Measurements from ENCODE around the gene CAT. TPM values are rescaled to one million over a fixed set of nuclear protein-coding genes. Genes with fewer than 3 reads are reported as not detected.

CAT gene
- total RNA-seq, 2 experiments from 2014 or later, result 35.0 to 37.7 TPM

DNA sequence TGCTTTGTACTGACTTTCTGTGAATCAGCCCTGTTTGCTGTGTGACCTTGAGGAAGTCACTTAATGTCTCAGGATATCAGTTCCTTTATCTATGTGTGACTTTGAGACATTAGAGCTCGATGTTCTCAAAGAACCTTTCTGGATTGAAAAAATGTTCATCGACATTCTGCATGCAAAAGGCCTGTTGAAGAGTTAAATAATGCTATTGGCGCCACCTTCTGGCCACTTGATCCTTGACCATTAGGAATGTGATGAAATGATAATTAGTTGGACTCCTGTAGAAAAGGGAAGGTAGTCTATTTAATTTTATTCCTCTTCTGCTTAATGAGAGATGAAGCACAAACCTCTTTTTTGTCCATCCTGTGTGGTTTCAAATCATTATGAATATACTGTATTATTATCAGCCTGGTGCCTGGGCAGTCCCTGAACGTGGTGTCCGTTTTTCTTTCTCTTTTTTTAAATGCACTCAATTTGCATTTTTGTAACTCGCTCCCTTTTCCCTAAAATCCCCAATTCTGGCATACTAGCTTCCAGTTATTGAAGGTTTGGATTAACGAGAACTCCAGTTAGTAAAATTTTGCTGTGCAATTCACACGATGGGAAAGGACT lies 54.2 kb downstream of the CAT start:
- ATAC-seq, result no peak
- Mint-ChIP-seq H3K9me3 (ENCODE audit: insufficient read depth) (no peaks in the 10 kb centered on the region), H3K4me3 (no peak overlapping the region), H3K27me3 (ENCODE audit: low read depth) (peaks cover 4% of the 10 kb centered on the region), H3K27ac (no peak overlapping the region), H3K4me1 (ENCODE audit: low read depth) (no peaks in the 10 kb centered on the region), H3K36me3 (ENCODE audit: low read depth) (no peaks in the 10 kb centered on the region)
- POLR2A ChIA-PET, result no interaction called here
- peak; percentile 58 for DNase-seq
- CTCF ChIA-PET, result interaction anchor here (0.8 to 2.0 kb wide), 17 partner anchors 12 to 495 kb away, joined by 3 to 13 read pairs (median 4); partner anchors contain the start of genes ABTB2 and CAT

DNA sequence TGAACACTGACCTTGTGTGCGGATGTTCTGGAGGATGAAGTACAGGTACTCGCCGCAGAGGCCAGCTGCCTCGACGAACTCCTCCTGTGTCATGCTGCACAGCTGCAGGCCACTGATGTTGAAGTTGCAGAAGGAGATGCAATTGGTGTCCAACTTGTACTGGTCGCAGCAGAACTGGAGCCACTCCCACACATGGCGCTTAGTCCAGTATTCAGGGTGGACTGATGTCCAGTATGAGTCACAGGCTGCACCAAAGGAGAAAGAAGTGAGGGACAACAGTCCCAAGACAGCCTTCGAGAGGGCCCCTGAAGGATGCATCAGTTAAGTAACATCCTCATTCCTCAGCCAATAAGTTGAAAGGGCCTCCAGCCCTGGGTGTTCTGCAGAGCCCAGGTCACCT lies 54.7 kb downstream of the CAT start:
- H3K4me1 Mint-ChIP-seq (ENCODE audit: low read depth), result no peaks in the 10 kb centered on the region
- H3K27ac Mint-ChIP-seq, result no peak overlapping the region
- ATAC-seq (no peak), DNase-seq (no peak)
- no peaks in the 10 kb centered on the region for H3K36me3 Mint-ChIP-seq (ENCODE audit: low read depth)
- no peaks in the 10 kb centered on the region for H3K9me3 Mint-ChIP-seq (ENCODE audit: insufficient read depth)
- H3K4me3 Mint-ChIP-seq, result no peak overlapping the region
- peaks cover 5% of the 10 kb centered on the region for H3K27me3 Mint-ChIP-seq (ENCODE audit: low read depth)
- POLR2A ChIA-PET, result no interaction called here
- CTCF ChIA-PET, result interaction anchor here (2.0 kb wide), 1 partner anchor 18 kb away, joined by 5 read pairs; no protein-coding TSS in a partner anchor

DNA sequence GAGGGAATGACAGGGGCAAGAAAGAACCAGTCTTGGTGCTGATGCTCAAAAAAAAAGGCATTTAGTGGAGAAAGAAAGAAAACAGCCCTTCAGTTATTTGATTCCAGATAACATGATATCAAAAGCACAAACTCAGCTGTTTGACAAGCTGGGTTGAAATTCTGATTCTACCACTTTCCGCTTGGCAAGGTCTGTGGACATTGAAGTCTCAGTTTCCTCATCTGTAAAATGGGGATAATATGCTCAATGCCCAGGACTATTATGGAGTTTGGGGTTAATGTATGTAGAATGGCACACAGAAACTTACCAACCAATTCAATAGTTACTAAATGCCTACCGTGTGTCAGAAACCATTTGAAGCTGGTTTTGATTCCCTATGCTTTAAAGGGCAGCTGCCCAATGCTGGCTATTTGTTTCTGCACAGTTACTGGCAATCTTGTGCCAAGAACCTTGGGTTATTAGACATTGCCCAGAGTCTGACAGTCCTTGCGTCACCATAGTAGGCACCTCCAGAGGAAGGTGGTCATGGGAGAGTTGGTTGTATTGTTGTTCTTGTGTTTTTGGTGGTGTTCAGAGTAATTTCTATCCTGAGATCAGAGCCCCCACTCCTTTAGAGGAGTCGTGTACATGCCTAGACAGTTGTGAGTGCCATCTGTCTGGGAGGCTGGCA lies 55.3 kb downstream of the CAT start:
- Mint-ChIP-seq H3K27me3 (ENCODE audit: low read depth) (peaks cover 8% of the 10 kb centered on the region), H3K4me1 (ENCODE audit: low read depth) (no peaks in the 10 kb centered on the region), H3K36me3 (ENCODE audit: low read depth) (no peaks in the 10 kb centered on the region), H3K4me3 (no peak overlapping the region), H3K27ac (no peak overlapping the region), H3K9me3 (ENCODE audit: insufficient read depth) (no peaks in the 10 kb centered on the region)
- ChIA-PET CTCF (no interaction called here), POLR2A (interaction anchor here (0.7 kb wide), 1 partner anchor 329 kb away, joined by 6 read pairs; no protein-coding TSS in a partner anchor)
- no peak for ATAC-seq
- DNase-seq, result no peak

DNA sequence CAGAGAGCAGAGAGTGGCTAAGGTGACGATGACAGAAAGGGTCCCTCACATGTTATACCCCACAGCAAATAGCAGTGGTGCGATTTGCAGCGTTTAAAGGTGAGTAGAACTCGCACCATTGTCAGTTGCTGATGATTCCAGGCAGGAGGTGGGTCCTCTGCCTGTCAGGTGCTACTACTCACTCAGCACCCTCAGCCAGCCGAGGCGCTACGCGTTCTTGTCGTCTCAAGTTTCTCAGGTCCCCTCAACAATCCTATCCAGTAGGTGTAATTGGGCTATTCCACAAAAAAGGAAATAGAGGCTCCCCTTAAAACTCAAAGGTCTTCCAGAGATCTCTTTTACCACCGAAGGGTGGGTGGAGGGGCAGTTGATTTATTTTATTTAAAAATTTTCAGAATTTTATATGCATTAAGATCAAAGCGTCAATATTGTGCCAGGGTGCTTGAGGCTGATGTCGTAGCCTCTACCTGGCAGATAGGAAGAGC lies 56.5 kb downstream of the CAT start:
- H3K4me1 Mint-ChIP-seq (ENCODE audit: low read depth), result no peaks in the 10 kb centered on the region
- H3K27me3 Mint-ChIP-seq (ENCODE audit: low read depth), result peaks cover 13% of the 10 kb centered on the region
- ATAC-seq, result no peak
- no peak overlapping the region for H3K27ac Mint-ChIP-seq
- CTCF ChIA-PET, result no interaction called here
- DNase-seq, result no peak
- no peak overlapping the region for H3K4me3 Mint-ChIP-seq
- POLR2A ChIA-PET, result no interaction called here
- H3K36me3 Mint-ChIP-seq (ENCODE audit: low read depth), result no peaks in the 10 kb centered on the region
- no peaks in the 10 kb centered on the region for H3K9me3 Mint-ChIP-seq (ENCODE audit: insufficient read depth)

DNA sequence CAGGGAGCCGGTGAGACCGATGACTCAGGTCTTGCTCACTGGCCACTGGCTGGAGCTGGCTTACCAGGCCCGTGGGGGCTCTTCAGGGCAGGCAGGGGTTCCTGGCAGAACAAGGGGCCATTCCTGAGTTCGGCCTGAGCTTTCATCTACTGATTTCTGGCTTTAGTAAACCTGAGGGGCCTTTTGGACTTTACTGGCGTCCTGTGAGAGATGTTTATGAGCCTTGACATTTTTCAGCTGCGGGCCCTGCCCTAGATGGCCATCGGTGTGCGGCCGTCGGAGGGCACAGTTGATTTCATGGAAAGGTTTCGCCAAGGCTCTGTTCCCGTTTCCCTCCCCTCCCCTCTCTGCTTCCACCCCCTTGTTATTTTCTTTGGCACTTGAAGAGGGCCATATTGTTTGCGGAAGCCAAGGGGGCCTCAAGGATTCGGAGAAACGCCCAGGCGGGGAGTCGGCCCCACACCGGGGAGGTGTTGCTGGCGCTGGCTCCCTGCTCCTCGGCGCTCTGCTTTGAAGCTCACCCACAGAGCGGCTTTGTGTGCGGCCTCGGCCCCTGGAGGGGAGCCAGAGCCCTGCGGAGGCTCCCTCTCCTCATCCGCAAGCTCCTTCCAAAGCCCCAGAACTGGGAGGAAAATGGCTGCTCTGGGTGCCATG lies 57.1 kb downstream of the CAT start:
- no peaks in the 10 kb centered on the region for H3K4me1 Mint-ChIP-seq (ENCODE audit: low read depth)
- ATAC-seq (no peak), DNase-seq (no peak)
- CTCF ChIA-PET, result interaction anchor here (1.2 kb wide), 1 partner anchor 130 kb away, joined by 3 read pairs; no protein-coding TSS in a partner anchor
- POLR2A ChIA-PET, result no interaction called here
- H3K27ac Mint-ChIP-seq, result no peak overlapping the region
- H3K27me3 Mint-ChIP-seq (ENCODE audit: low read depth), result peaks cover 13% of the 10 kb centered on the region
- no peaks in the 10 kb centered on the region for H3K9me3 Mint-ChIP-seq (ENCODE audit: insufficient read depth)
- H3K4me3 Mint-ChIP-seq, result no peak overlapping the region
- no peaks in the 10 kb centered on the region for H3K36me3 Mint-ChIP-seq (ENCODE audit: low read depth)

DNA sequence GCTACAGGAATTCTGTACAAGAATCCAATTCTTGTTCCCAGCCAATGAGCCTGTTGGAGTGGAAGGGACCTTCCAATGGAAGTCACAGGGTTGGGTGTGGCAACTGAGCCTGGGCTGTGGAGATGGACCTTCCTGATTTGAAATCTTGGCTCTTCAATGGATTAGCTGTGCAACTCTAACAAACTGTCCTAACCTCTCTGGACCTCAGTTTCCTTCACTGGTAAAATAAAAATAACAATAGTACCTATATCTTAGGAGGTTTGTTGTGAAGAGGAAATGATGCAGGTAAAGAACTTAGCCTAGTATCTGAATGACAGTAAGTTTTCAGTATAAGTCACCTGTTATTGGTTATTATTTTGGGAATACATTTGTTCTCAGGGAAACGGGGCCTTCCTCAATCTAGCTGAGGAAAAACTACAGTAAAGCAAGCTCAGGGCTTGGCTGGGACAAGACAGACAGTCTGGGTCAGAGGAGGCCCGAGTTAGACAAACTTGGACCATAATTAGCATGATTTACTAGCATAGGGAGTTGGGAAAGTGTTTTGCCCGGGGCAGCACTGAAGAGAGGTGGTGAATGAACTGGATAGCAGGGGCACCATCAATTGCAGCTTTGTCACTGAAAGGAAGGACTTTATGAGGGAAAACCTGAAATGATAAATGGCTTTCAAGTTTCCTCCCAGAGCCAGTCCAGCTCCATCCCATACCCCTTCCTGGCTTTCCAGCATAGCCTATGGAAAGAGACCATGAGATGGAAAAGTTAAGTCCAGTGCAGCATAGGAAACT lies 61.2 kb downstream of the CAT start:
- Mint-ChIP-seq H3K4me1 (ENCODE audit: low read depth) (no peaks in the 10 kb centered on the region), H3K27ac (no peak overlapping the region), H3K4me3 (no peak overlapping the region), H3K36me3 (ENCODE audit: low read depth) (no peaks in the 10 kb centered on the region), H3K27me3 (ENCODE audit: low read depth) (peaks cover 11% of the 10 kb centered on the region), H3K9me3 (ENCODE audit: insufficient read depth) (no peaks in the 10 kb centered on the region)
- ATAC-seq (no peak), DNase-seq (no peak)
- ChIA-PET POLR2A (no interaction called here), CTCF (interaction anchor here (1.4 kb wide), 2 partner anchors 13 to 32 kb away, joined by 3 read pairs; no protein-coding TSS in a partner anchor)

DNA sequence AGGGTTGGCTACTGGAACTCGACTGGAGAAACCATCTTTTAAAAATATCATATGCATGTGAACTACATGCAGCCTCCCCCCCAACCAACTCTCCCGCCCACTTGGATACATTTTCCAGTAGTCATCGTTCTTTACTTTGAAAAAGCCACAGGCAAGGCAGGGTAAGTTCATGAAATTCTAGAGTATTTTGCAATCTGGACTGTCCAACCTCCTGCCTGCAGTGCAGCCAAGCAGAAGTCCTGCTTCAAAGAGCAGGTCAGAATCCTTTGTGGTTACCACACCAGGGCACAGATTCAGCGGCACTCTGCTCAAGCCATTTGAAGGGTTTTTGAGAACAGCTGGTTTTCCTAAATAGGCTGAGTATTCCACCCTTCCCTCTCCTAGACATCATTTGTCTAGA lies 62.8 kb downstream of the CAT start:
- CTCF ChIA-PET, result no interaction called here
- no peak overlapping the region for H3K27ac Mint-ChIP-seq
- no peaks in the 10 kb centered on the region for H3K36me3 Mint-ChIP-seq (ENCODE audit: low read depth)
- H3K4me3 Mint-ChIP-seq, result no peak overlapping the region
- H3K4me1 Mint-ChIP-seq (ENCODE audit: low read depth), result no peaks in the 10 kb centered on the region
- H3K9me3 Mint-ChIP-seq (ENCODE audit: insufficient read depth), result no peaks in the 10 kb centered on the region
- DNase-seq (no peak), ATAC-seq (no peak)
- peaks cover 11% of the 10 kb centered on the region for H3K27me3 Mint-ChIP-seq (ENCODE audit: low read depth)
- POLR2A ChIA-PET, result no interaction called here

DNA sequence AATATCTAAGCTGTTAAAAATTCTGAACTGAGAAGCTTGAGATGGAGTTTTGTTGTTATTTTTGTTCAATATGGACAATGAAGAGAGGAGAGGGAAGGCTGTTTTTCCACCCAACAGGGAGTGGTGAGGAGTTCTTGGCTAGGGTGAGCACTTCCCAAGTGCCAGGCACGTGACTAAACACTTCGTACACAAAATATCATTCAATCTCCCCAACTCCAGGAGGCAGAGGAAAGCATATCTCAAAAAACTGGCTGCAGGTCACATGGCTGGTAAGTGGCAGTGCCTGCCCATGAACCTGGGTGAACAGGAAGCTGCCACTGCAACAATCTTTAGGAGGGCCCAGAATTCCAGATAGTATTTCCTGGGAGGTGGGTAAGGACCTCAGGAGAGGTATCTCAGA lies 63.2 kb downstream of the CAT start:
- no peak overlapping the region for H3K4me3 Mint-ChIP-seq
- POLR2A ChIA-PET, result no interaction called here
- H3K27ac Mint-ChIP-seq, result no peak overlapping the region
- ATAC-seq (no peak), DNase-seq (no peak)
- CTCF ChIA-PET, result no interaction called here
- H3K36me3 Mint-ChIP-seq (ENCODE audit: low read depth), result no peaks in the 10 kb centered on the region
- H3K27me3 Mint-ChIP-seq (ENCODE audit: low read depth), result peaks cover 11% of the 10 kb centered on the region
- H3K4me1 Mint-ChIP-seq (ENCODE audit: low read depth), result no peaks in the 10 kb centered on the region
- no peaks in the 10 kb centered on the region for H3K9me3 Mint-ChIP-seq (ENCODE audit: insufficient read depth)

DNA sequence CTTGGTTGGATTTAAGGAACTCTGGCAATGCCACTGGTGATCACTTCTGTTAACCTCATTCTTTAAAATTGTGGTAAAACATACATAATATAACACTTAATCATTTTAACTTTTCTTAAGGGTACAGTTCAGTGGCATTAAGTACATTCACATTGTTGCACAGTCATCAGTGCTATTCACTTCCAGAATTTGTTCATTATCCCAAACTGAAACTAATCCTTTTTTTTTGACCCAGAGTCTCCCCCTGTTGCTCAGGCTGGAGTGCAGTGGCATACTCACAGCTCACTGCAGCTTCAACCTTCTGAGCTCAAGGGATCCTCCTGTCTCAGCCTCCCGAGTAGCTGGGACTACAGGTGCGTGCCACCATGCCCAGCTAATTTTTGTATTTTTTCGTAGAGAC lies 64.2 kb downstream of the CAT start:
- DNase-seq, result no peak
- Mint-ChIP-seq H3K27me3 (ENCODE audit: low read depth) (peaks cover 11% of the 10 kb centered on the region), H3K9me3 (ENCODE audit: insufficient read depth) (no peaks in the 10 kb centered on the region), H3K27ac (no peak overlapping the region), H3K36me3 (ENCODE audit: low read depth) (no peaks in the 10 kb centered on the region), H3K4me3 (no peak overlapping the region), H3K4me1 (ENCODE audit: low read depth) (no peaks in the 10 kb centered on the region)
- no peak for ATAC-seq
- ChIA-PET CTCF (no interaction called here), POLR2A (no interaction called here)

DNA sequence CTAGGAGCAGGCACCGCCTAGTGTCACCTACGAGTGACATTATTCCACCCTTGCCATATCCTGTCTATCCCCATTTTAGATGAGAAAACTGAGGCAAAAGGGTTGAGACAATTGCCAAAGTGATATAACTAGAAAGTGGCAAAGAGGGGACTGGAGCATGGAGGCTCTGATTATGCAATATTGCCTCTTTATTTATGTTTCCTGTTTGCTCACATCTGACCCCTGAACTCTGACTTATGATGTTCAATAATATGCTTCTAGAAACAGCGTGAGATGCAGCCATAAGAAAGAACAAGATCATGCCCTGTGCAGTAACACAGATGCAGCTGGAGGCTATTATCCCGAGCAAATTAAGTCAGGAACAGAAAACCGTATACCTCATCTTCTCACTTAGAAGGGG lies 67.1 kb downstream of the CAT start:
- no peak for ATAC-seq
- H3K36me3 Mint-ChIP-seq (ENCODE audit: low read depth), result no peaks in the 10 kb centered on the region
- no peak for DNase-seq
- no peaks in the 10 kb centered on the region for H3K9me3 Mint-ChIP-seq (ENCODE audit: insufficient read depth)
- ChIA-PET CTCF (interaction anchor here (1.2 kb wide), 1 partner anchor 13 kb away, joined by 3 read pairs; no protein-coding TSS in a partner anchor), POLR2A (no interaction called here)
- no peaks in the 10 kb centered on the region for H3K4me1 Mint-ChIP-seq (ENCODE audit: low read depth)
- H3K27me3 Mint-ChIP-seq (ENCODE audit: low read depth), result peaks cover 3% of the 10 kb centered on the region
- H3K4me3 Mint-ChIP-seq, result no peak overlapping the region
- H3K27ac Mint-ChIP-seq, result no peak overlapping the region

DNA sequence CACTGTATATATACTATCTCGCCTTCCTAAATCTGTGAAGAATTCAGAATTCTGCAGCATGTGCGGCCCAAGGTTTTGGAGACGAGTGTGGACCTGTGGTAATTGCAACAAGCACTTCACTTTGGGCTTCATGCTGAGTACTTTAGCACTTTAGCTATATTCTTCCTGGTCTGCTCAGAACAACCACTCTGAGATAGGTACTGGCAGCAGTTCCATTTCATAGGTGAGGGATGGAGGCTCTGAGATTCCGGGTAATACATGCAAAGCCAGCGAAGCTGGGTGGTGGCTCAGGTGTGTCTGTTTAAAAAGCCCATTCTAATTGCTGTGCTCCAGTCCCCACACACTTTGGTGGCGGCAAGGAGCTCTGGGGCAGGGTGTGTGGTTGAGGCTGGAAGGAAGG lies 68.4 kb downstream of the CAT start:
- no peaks in the 10 kb centered on the region for H3K4me1 Mint-ChIP-seq (ENCODE audit: low read depth)
- DNase-seq, result no peak
- ChIA-PET POLR2A (no interaction called here), CTCF (no interaction called here)
- no peak overlapping the region for H3K27ac Mint-ChIP-seq
- H3K36me3 Mint-ChIP-seq (ENCODE audit: low read depth), result no peaks in the 10 kb centered on the region
- ATAC-seq, result no peak
- no peak overlapping the region for H3K4me3 Mint-ChIP-seq
- peaks cover 2% of the 10 kb centered on the region for H3K27me3 Mint-ChIP-seq (ENCODE audit: low read depth)
- no peaks in the 10 kb centered on the region for H3K9me3 Mint-ChIP-seq (ENCODE audit: insufficient read depth)

DNA sequence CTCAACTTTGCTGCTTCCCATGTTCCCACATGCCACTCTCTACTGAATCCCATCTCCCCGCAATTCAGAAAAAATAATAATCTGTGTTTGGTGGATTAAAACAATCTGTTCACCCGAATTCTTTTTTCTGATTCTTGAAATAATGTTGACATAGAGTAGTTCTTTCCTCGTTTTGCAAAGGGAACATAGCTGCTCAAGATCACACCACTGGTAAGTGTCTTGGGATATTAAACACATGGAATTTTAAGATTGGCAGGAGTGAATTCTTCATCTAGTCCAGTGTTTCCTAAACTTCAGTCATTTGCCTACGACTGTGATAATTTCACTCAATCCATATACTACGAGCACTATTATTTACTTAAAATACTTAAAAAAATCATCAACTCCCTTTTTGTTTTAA lies 68.9 kb downstream of the CAT start:
- H3K27me3 Mint-ChIP-seq (ENCODE audit: low read depth), result peaks cover 2% of the 10 kb centered on the region
- ChIA-PET POLR2A (no interaction called here), CTCF (no interaction called here)
- H3K9me3 Mint-ChIP-seq (ENCODE audit: insufficient read depth), result no peaks in the 10 kb centered on the region
- ATAC-seq (no peak), DNase-seq (no peak)
- H3K4me1 Mint-ChIP-seq (ENCODE audit: low read depth), result no peaks in the 10 kb centered on the region
- no peaks in the 10 kb centered on the region for H3K36me3 Mint-ChIP-seq (ENCODE audit: low read depth)
- H3K4me3 Mint-ChIP-seq, result no peak overlapping the region
- no peak overlapping the region for H3K27ac Mint-ChIP-seq
